H9 (cell line): ENCODE results near the gene ADAMTS6. TPM values are rescaled to one million over a fixed set of nuclear protein-coding genes. Genes with fewer than 3 reads are reported as not detected.

Source experiments
- DNase-seq: peaks from one replicate; pipeline ENCODE4 v3.0.0-alpha.2; 2017
- H2AFZ ChIP-seq: one replicate; pipeline ENCODE4 v1.6.1; 2013; ENCODE audit warnings: mild to moderate bottlenecking, low read length, control low read depth, moderate library complexity
- H2AK5ac ChIP-seq: 2 replicates; pipeline ENCODE4 v1.6.1; 2013; ENCODE audit warnings: low read length, control low read depth, mixed read lengths; ENCODE audit not compliant: insufficient read length
- H2BK120ac ChIP-seq: one replicate; pipeline ENCODE4 v1.6.1; 2013; ENCODE audit warnings: low read depth, mild to moderate bottlenecking, low read length, control low read depth, inconsistent platforms; ENCODE audit not compliant: poor library complexity, severe bottlenecking
- H2BK12ac ChIP-seq: 2 replicates; pipeline ENCODE4 v1.6.1; 2013; ENCODE audit warnings: low read length, control low read depth, mixed read lengths, low read depth; ENCODE audit not compliant: insufficient read length
- H2BK15ac ChIP-seq: 2 replicates; pipeline ENCODE4 v1.6.1; 2013; ENCODE audit warnings: low read depth, low read length, control low read depth
- H2BK20ac ChIP-seq: one replicate; pipeline ENCODE4 v1.6.1; 2013; ENCODE audit warnings: low read depth, mild to moderate bottlenecking, low read length, control low read depth, inconsistent platforms; ENCODE audit not compliant: poor library complexity, severe bottlenecking
- H2BK5ac ChIP-seq: 2 replicates; pipeline ENCODE4 v1.6.1; 2013; ENCODE audit warnings: low read length, control low read depth, mixed read lengths; ENCODE audit not compliant: insufficient read length
- H3K14ac ChIP-seq: 2 replicates; pipeline ENCODE4 v1.6.1; 2013; ENCODE audit warnings: low read length, control low read depth; ENCODE audit not compliant: insufficient read depth
- H3K18ac ChIP-seq: 2 replicates; pipeline ENCODE4 v1.6.1; 2013; ENCODE audit warnings: low read depth, mild to moderate bottlenecking, mixed read lengths, low read length, control low read depth; ENCODE audit not compliant: insufficient read length
- H3K23ac ChIP-seq: 2 replicates; pipeline ENCODE4 v1.6.1; 2013; ENCODE audit warnings: low read length, control low read depth, mixed read lengths, low read depth; ENCODE audit not compliant: insufficient read length
- H3K23me2 ChIP-seq: 2 replicates; pipeline ENCODE4 v1.6.1; 2013; ENCODE audit warnings: low read depth, mild to moderate bottlenecking, mixed read lengths, low read length, control low read depth; ENCODE audit not compliant: insufficient read length, poor library complexity, severe bottlenecking
- H3K27ac ChIP-seq: 2 replicates; pipeline ENCODE4 v1.5.1; 2013; ENCODE audit warnings: low read length, control low read depth, mixed read lengths, low read depth; ENCODE audit not compliant: insufficient read length
- H3K27me3 ChIP-seq: 2 replicates; pipeline ENCODE4 v1.6.1; 2013; ENCODE audit warnings: low read length, control low read depth, inconsistent platforms; ENCODE audit not compliant: insufficient read depth
- H3K4ac ChIP-seq: 2 replicates; pipeline ENCODE4 v1.6.1; 2013; ENCODE audit warnings: low read depth, mild to moderate bottlenecking, control low read depth, inconsistent platforms, low read length, moderate library complexity
- H3K4me1 ChIP-seq: 2 replicates; pipeline ENCODE4 v1.6.1; 2013; ENCODE audit warnings: low read length, control low read depth, inconsistent platforms; ENCODE audit not compliant: insufficient read depth
- H3K4me2 ChIP-seq: 2 replicates; pipeline ENCODE4 v1.6.1; 2013; ENCODE audit warnings: low read length, control low read depth, mixed read lengths; ENCODE audit not compliant: insufficient read length, insufficient read depth
- H3K56ac ChIP-seq: 2 replicates; pipeline ENCODE4 v1.6.1; 2013; ENCODE audit warnings: low read depth, mild to moderate bottlenecking, mixed read lengths, low read length, control low read depth; ENCODE audit not compliant: insufficient read length
- H3K79me1 ChIP-seq: 2 replicates; pipeline ENCODE4 v1.6.1; 2013; ENCODE audit warnings: low read depth, mild to moderate bottlenecking, moderate library complexity, low read length, control low read depth, inconsistent platforms; ENCODE audit not compliant: insufficient read depth, poor library complexity, severe bottlenecking
- H3K79me2 ChIP-seq: 2 replicates; pipeline ENCODE4 v1.6.1; 2013; ENCODE audit warnings: low read length, control low read depth, inconsistent platforms; ENCODE audit not compliant: insufficient read depth
- H3K9ac ChIP-seq: 2 replicates; pipeline ENCODE4 v1.6.1; 2013; ENCODE audit warnings: low read length, control low read depth, mixed read lengths; ENCODE audit not compliant: insufficient read length; ENCODE audit errors: extremely low read depth
- H3K9me3 ChIP-seq: one replicate; pipeline ENCODE4 v1.6.1; 2013; ENCODE audit warnings: low read depth, low read length, inconsistent platforms; ENCODE audit not compliant: control insufficient read depth
- H3T11ph ChIP-seq: one replicate; pipeline ENCODE4 v1.6.1; 2013; ENCODE audit warnings: mild to moderate bottlenecking, low read length, control low read depth, inconsistent platforms
- H4K20me1 ChIP-seq: one replicate; pipeline ENCODE4 v1.6.1; 2013; ENCODE audit not compliant: control insufficient read depth, insufficient read length, insufficient read depth
- H4K5ac ChIP-seq: 2 replicates; pipeline ENCODE4 v1.6.1; 2013; ENCODE audit warnings: low read depth, mild to moderate bottlenecking, mixed read lengths, low read length, control low read depth; ENCODE audit not compliant: insufficient read length
- H4K8ac ChIP-seq: replicated peaks from 2 replicates; pipeline ENCODE4 v1.6.1; 2013; ENCODE audit warnings: low read length, control low read depth, mixed read lengths, low read depth; ENCODE audit not compliant: insufficient read length
- H4K91ac ChIP-seq: 2 replicates; pipeline ENCODE4 v1.6.1; 2013; ENCODE audit warnings: low read depth, mild to moderate bottlenecking, moderate library complexity, mixed read lengths, low read length, control low read depth; ENCODE audit not compliant: insufficient read length
- H3K27ac Mint-ChIP-seq, 3 experiments: 2 replicates in 2 of 3; 3 replicates in 1 of 3; pipeline ENCODE4 v1.8.0; 2020 to 2021; ENCODE audit warnings: mixed read lengths in 3 of 3, mild to moderate bottlenecking in 1 of 3, moderate library complexity in 1 of 3
- H3K27me3 Mint-ChIP-seq: 2 replicates; pipeline ENCODE4 v1.8.0; 2021; ENCODE audit warnings: low read depth, mild to moderate bottlenecking, moderate library complexity, mixed read lengths
- H3K36me3 Mint-ChIP-seq, 3 experiments: 2 replicates in 2 of 3; 3 replicates in 1 of 3; pipeline ENCODE4 v1.8.0; 2020 to 2021; ENCODE audit warnings: low read depth in 3 of 3, mixed read lengths in 3 of 3; ENCODE audit not compliant: insufficient read depth in 1 of 3
- H3K4me1 Mint-ChIP-seq, 2 experiments: 2 replicates each; pipeline ENCODE4 v1.8.0; 2020; ENCODE audit warnings: mixed read lengths in 2 of 2
- H3K4me3 Mint-ChIP-seq, 2 experiments: 2 replicates in 1 of 2; 3 replicates in 1 of 2; pipeline ENCODE4 v1.8.0; 2020 to 2021; ENCODE audit warnings: mild to moderate bottlenecking in 2 of 2, mixed read lengths in 2 of 2, moderate library complexity in 1 of 2
- H3K9me3 Mint-ChIP-seq, 2 experiments: 2 replicates in 1 of 2; 3 replicates in 1 of 2; pipeline ENCODE4 v1.8.0; 2020; ENCODE audit warnings: mild to moderate bottlenecking in 2 of 2, mixed read lengths in 2 of 2, moderate library complexity in 1 of 2
- CTCF ChIP-seq: fragments of 200-600 bp; sonication (generic); conservative IDR thresholded peaks from 3 replicates; pipeline ENCODE4 v1.8.0; 2021; ENCODE audit warnings: antibody characterized with exemption, mild to moderate bottlenecking
- WGBS: extraction: QIAGEN DNeasy Blood & Tissue Kit; methylation state at CpG from one replicate; pipeline ENCODE4 v1.1.7; 2013; ENCODE audit warnings: missing lambda C conversion rate, low lambda C conversion rate, mixed read lengths; ENCODE audit not compliant: insufficient read length; ENCODE audit errors: extremely low coverage; 5-methylcytosine and 5-hydroxymethylcytosine counted together
- total RNA-seq: library from RNA; stranded (reverse); gene quantifications from 2 replicates; pipeline ENCODE4 v1.2.1, GENCODE V29; 2021

The ADAMTS6 gene
- total RNA-seq, 1 experiment from 2014 or later: 0.33 TPM

GRCh38 chr5:65203746-65204145, 278.0 kb downstream of the ADAMTS6 start:
- Histone ChIP-seq H3K14ac (no peak overlapping the region), H2BK120ac (no peak overlapping the region), H3K56ac (no peak overlapping the region), H2BK20ac (no peak overlapping the region), H3K4me2 (no peak overlapping the region), H2BK15ac (no peak overlapping the region), H4K20me1 (no peaks in the 10 kb centered on the region), H2BK5ac (no peak overlapping the region), H2AK5ac (no peak overlapping the region), H3T11ph (no peak overlapping the region), H3K79me1 (no peaks in the 10 kb centered on the region), H3K4ac (no peak overlapping the region), H3K79me2 (no peaks in the 10 kb centered on the region), H4K5ac (no peak overlapping the region), H3K9ac (no peak overlapping the region), H2BK12ac (no peak overlapping the region), H3K18ac (no peak overlapping the region), H3K4me1 (no peaks in the 10 kb centered on the region), H3K23ac (no peak overlapping the region), H4K8ac (no peak overlapping the region), H3K27me3 (no peaks in the 10 kb centered on the region), H2AFZ (no peak overlapping the region), H3K9me3 (no peaks in the 10 kb centered on the region), H4K91ac (no peak overlapping the region), H3K23me2 (no peaks in the 10 kb centered on the region), H3K27ac (no peak overlapping the region)
- Mint-ChIP-seq H3K27ac (no peak overlapping the region), H3K9me3 (0 out of 5 replicates have a peak, but pooled peaks cover 0 to 2% of the 10 kb centered on the region in 2 experiments), H3K36me3 (no peaks in the 10 kb centered on the region), H3K4me3 (no peak overlapping the region), H3K4me1 (no peaks in the 10 kb centered on the region), H3K27me3 (no peaks in the 10 kb centered on the region)
- DNase-seq: no peak
- no CpG with 5 or more reads among the region's 1 CpG for WGBS
- TF ChIP-seq CTCF: no peak
